A673 (cell line): ENCODE measurements around the gene IMPDH1. TPM values are rescaled to one million over a fixed set of nuclear protein-coding genes. Genes with fewer than 3 reads are reported as not detected.

Source experiments
- BruUV-seq: library from RNA; stranded (reverse); fragments of 400-500 nt; replicated peaks from 2 replicates; lab custom pipeline; 2021; lab: Mats Ljungman, UMichigan
- CTCF ChIA-PET: fragments of 300-600 bp; sonication (Branson Sonifier 250); formaldehyde crosslinking; loops from one replicate; lab custom pipeline; 2022; ENCODE audit warnings: antibody characterized with exemption; lab: Charles Lee
- POLR2A ChIA-PET: fragments of 300-600 bp; sonication (Branson Sonifier 250); formaldehyde crosslinking; loops from one replicate; lab custom pipeline; 2022; ENCODE audit warnings: antibody characterized with exemption; ENCODE audit not compliant: low non-redundant PET; lab: Charles Lee
- DNase-seq: peaks from one replicate; pipeline ENCODE4 v3.0.0-alpha.2; 2015; ENCODE audit warnings: low spot score
- H3K27ac ChIP-seq: fragments of 200-600 bp; sonication (generic); 2 replicates; pipeline ENCODE4 v1.5.1; 2016; ENCODE audit warnings: mixed run types, low read depth, mild to moderate bottlenecking, mixed read lengths, antibody characterized with exemption, low read length; ENCODE audit not compliant: poor library complexity, severe bottlenecking
- H3K27me3 ChIP-seq: fragments of 200-600 bp; sonication (generic); replicated peaks from 2 replicates; pipeline ENCODE4 v1.6.1; 2017; ENCODE audit warnings: mixed run types, low read depth, mild to moderate bottlenecking, mixed read lengths, antibody characterized with exemption, low read length; ENCODE audit not compliant: insufficient read depth, poor library complexity
- H3K36me3 ChIP-seq: fragments of 200-600 bp; sonication (generic); 2 replicates; pipeline ENCODE4 v1.6.1; 2016; ENCODE audit warnings: mixed run types, mild to moderate bottlenecking, mixed read lengths, antibody characterized with exemption, low read length; ENCODE audit not compliant: insufficient read depth, poor library complexity, severe bottlenecking
- H3K4me1 ChIP-seq: fragments of 200-600 bp; sonication (generic); 2 replicates; pipeline ENCODE4 v1.6.1; 2017; ENCODE audit warnings: mixed run types, mild to moderate bottlenecking, mixed read lengths, antibody characterized with exemption, low read length; ENCODE audit not compliant: insufficient read depth, poor library complexity, severe bottlenecking
- H3K4me3 ChIP-seq: fragments of 200-600 bp; sonication (generic); 2 replicates; pipeline ENCODE4 v1.5.1; 2016; ENCODE audit warnings: low read depth, mixed run types, mild to moderate bottlenecking, mixed read lengths, low read length; ENCODE audit not compliant: poor library complexity, severe bottlenecking
- H3K9me3 ChIP-seq: fragments of 200-600 bp; sonication (generic); 2 replicates; pipeline ENCODE4 v1.6.1; 2016; ENCODE audit warnings: mixed run types, low read depth, mild to moderate bottlenecking, mixed read lengths, antibody characterized with exemption, low read length; ENCODE audit not compliant: poor library complexity, severe bottlenecking
- CTCF ChIP-seq: fragments of 300-800, 200-600 bp; sonication (generic); conservative IDR thresholded peaks from 2 replicates; pipeline ENCODE4 v1.5.1; 2017; ENCODE audit warnings: low read depth, mild to moderate bottlenecking, antibody characterized with exemption, low read length, moderate library complexity, mixed read lengths
- EZH2 ChIP-seq: fragments of 200-600 bp; sonication (generic); IDR thresholded peaks from 2 replicates; pipeline ENCODE4 v1.6.1; 2017; ENCODE audit warnings: borderline replicate concordance, low read depth, mild to moderate bottlenecking, mixed read lengths, antibody characterized with exemption, low read length; ENCODE audit not compliant: poor library complexity, severe bottlenecking
- intact Hi-C: fragments of 100-400 bp; cut with micrococcal nuclease; formaldehyde crosslinking; loops from one replicate; pipeline ENCODE4 v1.10.0; 2022; ENCODE audit not compliant: unreplicated experiment
- total RNA-seq: library from RNA; stranded (reverse); gene quantifications from 2 replicates; pipeline ENCODE4 v1.2.3, GENCODE V29; 2021

IMPDH1 gene
- total RNA-seq, 1 experiment from 2014 or later: 92.6 TPM

- Histone ChIP-seq H3K4me3 (no peak overlapping the region), H3K27ac (no peak overlapping the region), H3K36me3 (no peaks in the 10 kb centered on the region), H3K4me1 (no peaks in the 10 kb centered on the region), H3K27me3 (no peaks in the 10 kb centered on the region), H3K9me3 (no peaks in the 10 kb centered on the region)
- TF ChIP-seq CTCF: no peak
- no peak for TF ChIP-seq EZH2
- no peak for DNase-seq
- CTCF ChIA-PET: interaction anchor here (0.8 kb wide), 1 partner anchor 669 kb away, joined by 3 read pairs; no protein-coding TSS in a partner anchor
- no TSS peak for BruUV-seq
- intact Hi-C loops: loop anchor here (10.0 kb wide), 1 partner anchor 253 kb away; the partner anchor contains the start of gene GARIN1A
- POLR2A ChIA-PET: no interaction called here
Observed at GRCh38 chr7:128422037-128422436, 12.3 kb upstream of the IMPDH1 start.

GRCh38 chr7:128421384-128421783 lies 11.6 kb upstream of the IMPDH1 start:
- no peak overlapping the region for H3K4me3 ChIP-seq
- ChIA-PET CTCF (no interaction called here), POLR2A (no interaction called here)
- H3K36me3 ChIP-seq: no peaks in the 10 kb centered on the region
- no TSS peak for BruUV-seq
- no peak for DNase-seq
- no peaks in the 10 kb centered on the region for H3K9me3 ChIP-seq
- no peak for TF ChIP-seq EZH2
- no peak for TF ChIP-seq CTCF
- H3K27ac ChIP-seq: no peak overlapping the region
- no peaks in the 10 kb centered on the region for H3K4me1 ChIP-seq
- intact Hi-C loops: loop anchor here (10.0 kb wide), 1 partner anchor 253 kb away; the partner anchor contains the start of gene GARIN1A
- H3K27me3 ChIP-seq: no peaks in the 10 kb centered on the region

DNA sequence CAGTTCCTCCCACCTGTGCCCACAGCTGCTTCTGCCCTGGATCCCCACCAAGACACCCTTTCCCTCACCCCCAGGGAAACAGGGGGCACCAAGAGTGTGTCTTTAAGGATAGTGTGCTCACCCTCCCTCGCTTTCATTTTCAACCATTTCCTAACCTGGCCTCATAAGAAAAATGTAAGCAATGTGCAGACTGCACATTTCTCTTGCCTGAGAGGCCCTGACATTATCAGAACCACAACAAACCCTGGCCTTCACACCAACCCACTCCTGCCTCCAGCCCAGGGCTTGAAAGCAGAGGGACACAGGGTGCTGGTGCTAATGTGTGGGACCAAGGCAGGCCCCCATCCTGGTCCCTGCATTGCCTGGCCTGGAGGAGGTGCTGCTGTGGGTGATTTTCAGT lies 11.0 kb upstream of the IMPDH1 start:
- no TSS peak for BruUV-seq
- Histone ChIP-seq H3K4me1 (no peaks in the 10 kb centered on the region), H3K9me3 (no peaks in the 10 kb centered on the region), H3K27ac (no peak overlapping the region), H3K36me3 (no peaks in the 10 kb centered on the region), H3K4me3 (no peak overlapping the region), H3K27me3 (no peaks in the 10 kb centered on the region)
- ChIA-PET CTCF (no interaction called here), POLR2A (no interaction called here)
- intact Hi-C loops: loop anchor here (10.0 kb wide), 1 partner anchor 254 kb away; the partner anchor contains the start of gene GARIN1A
- no peak for DNase-seq
- no peak for TF ChIP-seq EZH2
- no peak for TF ChIP-seq CTCF
